ENCODE results near the gene METTL22. TPM values are rescaled to one million over a fixed set of nuclear protein-coding genes. Genes with fewer than 3 reads are reported as not detected.

METTL22 gene
- total RNA-seq, 2 donors from 2014 or later, result 16.3 to 56.6 TPM

GRCh38 chr16:8594149-8594666 is 27.3 kb upstream of the METTL22 start:
- DNase-seq (ENCODE audit: low spot score), result no peak
- no peaks in the 10 kb centered on the region for H3K9me3 ChIP-seq
- H3K27me3 ChIP-seq (replicated peaks; ENCODE audit: insufficient read depth), result peaks cover 4% of the 10 kb centered on the region
- peaks cover 4% of the 10 kb centered on the region for H3K4me1 ChIP-seq (replicated peaks)
- H3K27ac ChIP-seq, result no peak overlapping the region
- TF ChIP-seq CTCF (IDR thresholded peaks at IDR 0.05) (no peak), POLR2A (IDR thresholded peaks at IDR 0.05) (no peak), POLR2AphosphoS5 (IDR thresholded peaks at IDR 0.05) (no peak)
- H3K36me3 ChIP-seq, result no peaks in the 10 kb centered on the region
- WGBS, result 60% methylated on average over 9 of the region's 9 CpGs
- no peak overlapping the region for H3K4me3 ChIP-seq
- intact Hi-C loops (cut with DNase I), result no loop called here

GRCh38 chr16:8595783-8596182 is 25.7 kb upstream of the METTL22 start:
- Histone ChIP-seq H3K4me3 (no peak overlapping the region), H3K27me3 (replicated peaks; ENCODE audit: insufficient read depth) (peaks cover under 1% of the 10 kb centered on the region)
- 88% methylated on average over 5 of the region's 5 CpGs for WGBS

GRCh38 chr16:8596581-8596980 is 24.9 kb upstream of the METTL22 start:
- DNase-seq (ENCODE audit: low spot score), result no peak
- H3K36me3 ChIP-seq, result no peaks in the 10 kb centered on the region
- no peaks in the 10 kb centered on the region for H3K27me3 ChIP-seq (replicated peaks; ENCODE audit: insufficient read depth)
- 93% methylated on average over 1 of the region's 1 CpG for WGBS
- intact Hi-C loops (cut with DNase I), result no loop called here
- H3K4me3 ChIP-seq, result no peak overlapping the region
- TF ChIP-seq POLR2AphosphoS5 (IDR thresholded peaks at IDR 0.05) (no peak), POLR2A (IDR thresholded peaks at IDR 0.05) (no peak), CTCF (IDR thresholded peaks at IDR 0.05) (no peak)
- no peaks in the 10 kb centered on the region for H3K4me1 ChIP-seq (replicated peaks)
- no peak overlapping the region for H3K27ac ChIP-seq
- no peaks in the 10 kb centered on the region for H3K9me3 ChIP-seq

More at GRCh38 chr16:8595783-8596182, 25.7 kb upstream of the METTL22 start:
- DNase-seq (ENCODE audit: low spot score), result no peak
- no peak for TF ChIP-seq CTCF (IDR thresholded peaks at IDR 0.05)
- no peak for TF ChIP-seq POLR2A (IDR thresholded peaks at IDR 0.05)
- no peak for TF ChIP-seq POLR2AphosphoS5 (IDR thresholded peaks at IDR 0.05)
- no peaks in the 10 kb centered on the region for H3K9me3 ChIP-seq
- intact Hi-C loops (cut with DNase I), result no loop called here
- no peaks in the 10 kb centered on the region for H3K4me1 ChIP-seq (replicated peaks)
- H3K27ac ChIP-seq, result no peak overlapping the region
- H3K36me3 ChIP-seq, result no peaks in the 10 kb centered on the region

GRCh38 chr16:8600144-8600775 is 21.2 kb upstream of the METTL22 start:
- H3K36me3 ChIP-seq, result no peaks in the 10 kb centered on the region
- intact Hi-C loops (cut with DNase I), result no loop called here
- DNase-seq (ENCODE audit: low spot score), result no peak
- no peaks in the 10 kb centered on the region for H3K4me1 ChIP-seq (replicated peaks)
- H3K4me3 ChIP-seq, result no peak overlapping the region
- H3K9me3 ChIP-seq, result no peaks in the 10 kb centered on the region
- WGBS, result 33% methylated on average over 11 of the region's 11 CpGs
- H3K27ac ChIP-seq, result no peak overlapping the region
- TF ChIP-seq POLR2AphosphoS5 (IDR thresholded peaks at IDR 0.05) (no peak), POLR2A (IDR thresholded peaks at IDR 0.05) (no peak), CTCF (IDR thresholded peaks at IDR 0.05) (no peak)
- no peaks in the 10 kb centered on the region for H3K27me3 ChIP-seq (replicated peaks; ENCODE audit: insufficient read depth)

GRCh38 chr16:8605554-8605953 is 15.9 kb upstream of the METTL22 start:
- Histone ChIP-seq H3K4me1 (replicated peaks) (no peaks in the 10 kb centered on the region), H3K27ac (no peak overlapping the region), H3K9me3 (no peaks in the 10 kb centered on the region), H3K36me3 (no peaks in the 10 kb centered on the region), H3K27me3 (replicated peaks; ENCODE audit: insufficient read depth) (no peaks in the 10 kb centered on the region), H3K4me3 (no peak overlapping the region)
- DNase-seq (ENCODE audit: low spot score), result no peak
- intact Hi-C loops (cut with DNase I), result no loop called here
- TF ChIP-seq POLR2AphosphoS5 (IDR thresholded peaks at IDR 0.05), result no peak
- no peak for TF ChIP-seq POLR2A (IDR thresholded peaks at IDR 0.05)
- no peak for TF ChIP-seq CTCF (IDR thresholded peaks at IDR 0.05)

Data from prostate gland (tissue), 2 donors.